Activated naive CD4-positive, alpha-beta T cell treated with anti-CD3 and anti-CD28 coated beads, Interleukin-2, amount 50 U/mL, for 16 hours (primary cell): Measurements from ENCODE around the gene MUL1.

Experiments
- DNase-seq: peaks from one replicate; pipeline ENCODE4 v3.0.0-alpha.2; 2020

The MUL1 gene

DNA sequence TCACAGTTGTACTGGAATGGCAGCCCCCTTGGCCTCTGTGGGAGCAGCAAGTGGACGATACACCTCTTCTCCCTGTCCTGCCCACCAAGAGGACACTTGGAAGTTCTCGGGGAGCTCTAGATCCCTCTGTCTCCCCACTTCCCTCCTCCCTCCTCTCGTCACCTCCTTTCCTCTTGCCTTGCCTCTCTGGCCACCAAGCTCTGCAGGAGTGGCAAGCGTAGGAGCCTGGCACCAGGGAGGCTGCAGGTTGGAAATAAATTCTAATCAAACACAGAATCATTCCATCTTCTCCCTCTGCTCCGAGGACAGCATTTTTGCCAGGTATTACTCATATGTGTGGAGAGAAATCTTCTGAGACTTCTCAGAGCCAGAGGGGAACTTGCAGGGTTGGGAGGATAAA is 42.8 kb downstream of the MUL1 start:
- no peak for DNase-seq

DNA sequence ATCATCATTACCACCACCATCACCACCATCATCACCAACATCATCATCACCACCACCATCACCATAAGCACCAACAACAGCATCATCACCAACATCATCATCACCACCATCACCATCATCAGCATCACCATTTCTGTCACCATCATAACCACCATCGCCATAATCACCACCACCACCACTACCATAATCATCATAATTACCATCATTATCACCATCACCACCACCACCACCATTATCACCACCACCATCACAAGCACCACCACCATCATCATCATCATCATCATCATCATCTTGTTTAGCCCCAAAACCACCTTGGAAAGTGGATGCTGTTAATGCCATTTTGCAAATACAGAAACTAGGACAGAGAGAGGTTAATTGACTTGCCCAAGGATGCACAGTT is 44.4 kb downstream of the MUL1 start:
- DNase-seq, result no peak

DNA sequence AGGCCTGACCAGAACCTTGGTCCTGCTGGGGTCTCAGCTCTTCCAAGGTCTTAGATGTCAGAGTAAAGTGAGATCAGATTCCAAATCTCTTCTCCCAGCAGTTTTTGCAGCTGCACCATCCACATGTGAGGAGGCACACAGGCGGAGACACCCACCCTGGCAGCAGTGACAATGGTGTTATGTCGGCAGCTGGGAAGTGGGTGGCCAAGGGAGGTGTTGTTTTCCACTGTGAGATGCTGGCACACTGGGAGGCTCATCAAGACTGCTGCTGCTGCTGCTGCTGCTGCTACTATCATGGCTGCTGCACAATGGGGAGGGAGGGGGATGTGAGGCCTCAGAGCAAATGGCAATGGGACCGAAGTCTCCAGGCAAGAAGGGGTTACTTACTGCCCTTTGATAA is 45.6 kb downstream of the MUL1 start:
- no peak for DNase-seq

DNA sequence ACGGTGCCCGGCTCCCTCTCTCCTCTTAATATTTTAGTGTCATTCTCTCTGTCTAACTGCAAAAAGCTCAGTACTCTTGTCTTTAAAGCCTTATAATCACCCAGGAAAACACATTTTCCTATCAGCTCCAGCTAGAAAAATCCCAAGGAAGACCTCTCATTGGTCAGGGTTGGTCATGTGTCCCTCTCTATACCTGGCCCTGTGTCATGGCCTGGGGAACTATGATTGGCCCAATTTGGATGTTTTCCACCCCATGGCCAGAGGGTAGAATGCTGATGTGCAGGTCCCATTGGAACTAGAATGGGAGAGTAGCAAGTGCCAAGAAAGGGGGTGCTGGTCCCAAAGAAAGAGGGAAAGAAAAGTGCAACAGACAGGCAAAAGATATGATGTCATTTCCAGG is 49.2 kb downstream of the MUL1 start:
- no peak for DNase-seq

DNA sequence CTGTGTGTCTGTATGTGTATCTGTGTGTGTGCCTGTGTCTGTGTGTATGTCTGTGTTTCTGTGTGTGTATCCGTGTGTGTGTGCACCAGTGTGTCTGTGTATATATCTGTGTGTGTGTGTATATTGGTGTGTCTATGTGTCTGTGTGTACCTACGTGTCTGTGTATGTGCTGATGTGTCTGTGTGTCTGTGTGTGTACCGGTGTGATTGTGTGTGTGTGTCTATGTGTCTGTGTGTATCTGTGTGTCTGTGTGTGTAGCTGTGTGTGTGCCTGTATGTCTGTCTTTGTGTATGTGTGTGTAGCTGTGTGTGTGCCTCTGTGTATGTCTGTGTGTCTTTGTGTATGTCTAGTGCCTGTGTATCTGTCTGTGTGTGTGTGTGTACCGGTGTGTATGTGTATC is 53.9 kb downstream of the MUL1 start:
- DNase-seq, result no peak

DNA sequence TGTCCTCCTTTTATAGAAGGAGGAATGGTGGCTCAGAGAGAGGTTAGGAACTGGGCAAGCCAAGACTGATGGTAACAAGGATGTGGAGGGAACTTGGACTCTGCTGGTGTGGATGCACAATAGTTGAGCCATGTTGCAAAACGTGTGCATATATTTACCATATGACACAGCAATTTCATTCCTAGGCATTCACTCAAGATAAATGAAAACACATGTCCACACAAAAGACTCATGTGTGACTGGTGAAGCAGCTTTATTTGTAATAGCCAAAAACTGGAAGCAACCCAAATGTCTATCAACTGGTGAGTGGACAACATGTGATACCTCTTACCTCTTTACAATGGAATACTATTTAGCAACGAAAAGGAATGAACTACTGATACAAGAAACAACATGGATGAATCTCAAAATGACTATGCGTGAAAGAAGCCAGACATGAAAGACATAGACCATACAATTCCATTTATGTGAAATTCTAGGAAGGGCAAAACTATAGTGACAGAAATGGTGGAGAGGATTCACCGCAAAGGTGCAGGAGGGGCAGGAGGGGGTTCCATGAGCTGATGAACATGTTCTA is 58.1 kb downstream of the MUL1 start:
- no peak for DNase-seq
